ENCODE results near the gene OMG. TPM values are rescaled to one million over a fixed set of nuclear protein-coding genes. Genes with fewer than 3 reads are reported as not detected.

OMG gene
- total RNA-seq, 2 donors from 2014 or later = 0.26 to 0.42 TPM

- H3K27me3 Mint-ChIP-seq = no peaks in the 10 kb centered on the region
- no peak overlapping the region for H3K4me3 Mint-ChIP-seq
- H3K27ac Mint-ChIP-seq = no peak overlapping the region
- no peaks in the 10 kb centered on the region for H3K9me3 Mint-ChIP-seq
- no peak for ATAC-seq (replicated peaks)
- H3K36me3 Mint-ChIP-seq (ENCODE audit: low read depth) = peaks cover 30% of the 10 kb centered on the region
- no peaks in the 10 kb centered on the region for H3K4me1 Mint-ChIP-seq
These were observed 35.4 kb downstream of the OMG start for GRCh38 chr17:31261601-31262000.

- Mint-ChIP-seq H3K27me3 (no peaks in the 10 kb centered on the region), H3K36me3 (ENCODE audit: low read depth) (peaks cover 21% of the 10 kb centered on the region), H3K4me3 (no peak overlapping the region), H3K4me1 (no peaks in the 10 kb centered on the region), H3K9me3 (no peaks in the 10 kb centered on the region), H3K27ac (no peak overlapping the region)
- ATAC-seq (replicated peaks) = no peak
These were observed 36.9 kb downstream of the OMG start for GRCh38 chr17:31260151-31260550.

GRCh38 chr17:31256936-31257335 is 40.1 kb downstream of the OMG start:
- peaks cover 20% of the 10 kb centered on the region for H3K36me3 Mint-ChIP-seq (ENCODE audit: low read depth)
- no peaks in the 10 kb centered on the region for H3K9me3 Mint-ChIP-seq
- no peaks in the 10 kb centered on the region for H3K4me1 Mint-ChIP-seq
- H3K4me3 Mint-ChIP-seq = no peak overlapping the region
- no peak for ATAC-seq (replicated peaks)
- no peak overlapping the region for H3K27ac Mint-ChIP-seq
- H3K27me3 Mint-ChIP-seq = no peaks in the 10 kb centered on the region

GRCh38 chr17:31254654-31255053 is 42.4 kb downstream of the OMG start:
- Mint-ChIP-seq H3K27me3 (no peaks in the 10 kb centered on the region), H3K4me3 (no peak overlapping the region), H3K27ac (no peak overlapping the region), H3K36me3 (ENCODE audit: low read depth) (peaks cover 2% of the 10 kb centered on the region), H3K4me1 (no peaks in the 10 kb centered on the region), H3K9me3 (no peaks in the 10 kb centered on the region)
- ATAC-seq (replicated peaks) = no peak

- no peak overlapping the region for H3K27ac Mint-ChIP-seq
- no peak for ATAC-seq (replicated peaks)
- H3K27me3 Mint-ChIP-seq = no peaks in the 10 kb centered on the region
These were observed 44.3 kb downstream of the OMG start for GRCh38 chr17:31252741-31253140.

GRCh38 chr17:31251970-31252328 is 45.1 kb downstream of the OMG start:
- H3K4me3 Mint-ChIP-seq = no peak overlapping the region
- no peak for ATAC-seq (replicated peaks)
- H3K4me1 Mint-ChIP-seq = no peaks in the 10 kb centered on the region
- no peaks in the 10 kb centered on the region for H3K27me3 Mint-ChIP-seq
- no peaks in the 10 kb centered on the region for H3K9me3 Mint-ChIP-seq
- H3K27ac Mint-ChIP-seq = no peak overlapping the region
- peaks cover 8% of the 10 kb centered on the region for H3K36me3 Mint-ChIP-seq (ENCODE audit: low read depth)

More at GRCh38 chr17:31252741-31253140, 44.3 kb downstream of the OMG start:
- H3K4me1 Mint-ChIP-seq = no peaks in the 10 kb centered on the region
- H3K36me3 Mint-ChIP-seq (ENCODE audit: low read depth) = peaks cover 8% of the 10 kb centered on the region
- H3K4me3 Mint-ChIP-seq = no peak overlapping the region
- H3K9me3 Mint-ChIP-seq = no peaks in the 10 kb centered on the region

GRCh38 chr17:31251105-31251969 is 45.7 kb downstream of the OMG start:
- no peaks in the 10 kb centered on the region for H3K27me3 Mint-ChIP-seq
- H3K27ac Mint-ChIP-seq = no peak overlapping the region
- ATAC-seq (replicated peaks) = no peak
- H3K9me3 Mint-ChIP-seq = no peaks in the 10 kb centered on the region
- H3K36me3 Mint-ChIP-seq (ENCODE audit: low read depth) = peaks cover 8% of the 10 kb centered on the region
- H3K4me3 Mint-ChIP-seq = no peak overlapping the region
- no peaks in the 10 kb centered on the region for H3K4me1 Mint-ChIP-seq

GRCh38 chr17:31250229-31250628 is 46.8 kb downstream of the OMG start:
- Mint-ChIP-seq H3K4me1 (no peaks in the 10 kb centered on the region), H3K9me3 (no peaks in the 10 kb centered on the region), H3K27ac (no peak overlapping the region), H3K27me3 (no peaks in the 10 kb centered on the region), H3K36me3 (ENCODE audit: low read depth) (peaks cover 8% of the 10 kb centered on the region), H3K4me3 (no peak overlapping the region)
- no peak for ATAC-seq (replicated peaks)

- no peaks in the 10 kb centered on the region for H3K4me1 Mint-ChIP-seq
- H3K27me3 Mint-ChIP-seq = no peaks in the 10 kb centered on the region
- H3K36me3 Mint-ChIP-seq (ENCODE audit: low read depth) = peaks cover 8% of the 10 kb centered on the region
- H3K27ac Mint-ChIP-seq = no peak overlapping the region
- no peak overlapping the region for H3K4me3 Mint-ChIP-seq
- no peaks in the 10 kb centered on the region for H3K9me3 Mint-ChIP-seq
- ATAC-seq (replicated peaks) = no peak
These were observed 47.3 kb downstream of the OMG start for GRCh38 chr17:31249835-31250141.

- Mint-ChIP-seq H3K27ac (no peak overlapping the region), H3K36me3 (ENCODE audit: low read depth) (peaks cover 8% of the 10 kb centered on the region)
These were observed 47.8 kb downstream of the OMG start for GRCh38 chr17:31248986-31249834.

More at GRCh38 chr17:31248986-31249834, 47.8 kb downstream of the OMG start:
- Mint-ChIP-seq H3K27me3 (no peaks in the 10 kb centered on the region), H3K4me3 (no peak overlapping the region), H3K4me1 (no peaks in the 10 kb centered on the region), H3K9me3 (no peaks in the 10 kb centered on the region)
- no peak for ATAC-seq (replicated peaks)

Other genes with a start within 250 kb of the OMG start
- gene NF1, start 202.3 kb downstream of the OMG start, total RNA-seq = 10 to 100 TPM; 27.6 to 44.4 TPM
- gene EVI2B, start 16.8 kb upstream of the OMG start, total RNA-seq = 10 to 100 TPM; 18.5 to 20.7 TPM
- gene EVI2A, start 24.4 kb upstream of the OMG start, total RNA-seq = 10 to 100 TPM; 11.7 to 21.8 TPM
- 10 to 100 TPM; 19.7 to 21.7 TPM for gene RAB11FIP4, start 94.4 kb upstream of the OMG start, total RNA-seq